Panc1 (cell line): Measurements from ENCODE around the gene PLA2G2D. TPM values are rescaled to one million over a fixed set of nuclear protein-coding genes. Genes with fewer than 3 reads are reported as not detected.

Source experiments
- ATAC-seq: fragments of 200-7000 bp; cut with Tn5 transposase; 2 replicates; pipeline ENCODE4 v1.9.1; 2020; ENCODE audit warnings: mild to moderate bottlenecking, moderate library complexity
- BruUV-seq: library from RNA; stranded (reverse); fragments of 400-500 nt; replicated peaks from 2 replicates; lab custom pipeline; 2021; lab: Mats Ljungman, UMichigan
- CTCF ChIA-PET: fragments of 300-600 bp; sonication (Branson Sonifier 250); formaldehyde crosslinking; loops from one replicate; lab custom pipeline; 2022; ENCODE audit warnings: antibody characterized with exemption; lab: Charles Lee
- POLR2A ChIA-PET: fragments of 300-600 bp; sonication (Branson Sonifier 250); formaldehyde crosslinking; loops from one replicate; lab custom pipeline; 2022; ENCODE audit warnings: antibody characterized with exemption; lab: Charles Lee
- DNase-seq: peaks from one replicate; pipeline ENCODE4 v3.0.0-alpha.2; 2010; ENCODE audit warnings: low read depth, low spot score
- H3K27ac ChIP-seq: 2 replicates; pipeline ENCODE4 v1.5.1; 2011; ENCODE audit warnings: mild to moderate bottlenecking, low read length, inconsistent platforms
- H3K27me3 ChIP-seq: fragments of 200-500 bp; sonication (Bioruptor generic); 2 replicates; pipeline ENCODE4 v1.6.0; 2014; ENCODE audit warnings: low read length, inconsistent platforms; ENCODE audit not compliant: control insufficient read depth, insufficient read depth
- H3K36me3 ChIP-seq: fragments of 200-500 bp; sonication (Bioruptor generic); 2 replicates; pipeline ENCODE4 v1.5.1; 2014; ENCODE audit warnings: inconsistent platforms, mild to moderate bottlenecking, low read length, moderate library complexity; ENCODE audit not compliant: control insufficient read depth, insufficient read depth
- H3K4me1 ChIP-seq: 2 replicates; pipeline ENCODE4 v1.5.1; 2011; ENCODE audit warnings: inconsistent platforms, mild to moderate bottlenecking, low read length, moderate library complexity; ENCODE audit not compliant: control insufficient read depth, insufficient read depth
- H3K4me3 ChIP-seq, 2 experiments: 2 replicates each; pipeline ENCODE4 v1.5.1; 2011 to 2012; ENCODE audit warnings: low read depth in 2 of 2, low read length in 2 of 2, mild to moderate bottlenecking in 2 of 2, inconsistent platforms in 1 of 2, moderate library complexity in 1 of 2
- H3K9me3 ChIP-seq: fragments of 200-500 bp; sonication (Bioruptor generic); 2 replicates; pipeline ENCODE4 v1.5.1; 2014; ENCODE audit warnings: low read depth, mild to moderate bottlenecking, inconsistent platforms, low read length, moderate library complexity; ENCODE audit not compliant: control insufficient read depth, insufficient read depth
- CTCF ChIP-seq: fragments of 450-650 bp; IDR thresholded peaks from 2 replicates; pipeline ENCODE4 v1.5.1; 2017; ENCODE audit warnings: mild to moderate bottlenecking
- POLR2AphosphoS5 ChIP-seq: IDR thresholded peaks from 2 replicates; pipeline ENCODE4 v1.6.1; 2012; ENCODE audit warnings: mild to moderate bottlenecking, low read depth, low read length, moderate library complexity
- REST ChIP-seq, 2 experiments: IDR thresholded peaks; 2 replicates each; pipeline ENCODE4 v1.6.1; 2011 to 2012; ENCODE audit warnings: low read depth in 2 of 2, control low read depth in 1 of 2, low read length in 1 of 2, mild to moderate bottlenecking in 1 of 2, moderate library complexity in 1 of 2; ENCODE audit not compliant: insufficient read depth in 1 of 2
- SIN3A ChIP-seq: IDR thresholded peaks from 2 replicates; pipeline ENCODE4 v1.6.1; 2012; ENCODE audit warnings: low read depth, mild to moderate bottlenecking, low read length, moderate library complexity, borderline replicate concordance; ENCODE audit not compliant: insufficient read depth
- TCF7L2 ChIP-seq: IDR thresholded peaks from 2 replicates; pipeline ENCODE4 v1.6.1; 2011; ENCODE audit warnings: mild to moderate bottlenecking, low read depth, low read length, inconsistent platforms
- in situ Hi-C: cut with HindIII; loops from 2 replicates; pipeline ENCODE4 v1.10.0; 2016; ENCODE audit warnings: low sequenced_read_pairs, low pct_unique_long_range_greater_than_20kb
- intact Hi-C: fragments of 100-400 bp; cut with micrococcal nuclease; formaldehyde crosslinking; loops from one replicate; pipeline ENCODE4 v1.10.0; 2022; ENCODE audit not compliant: unreplicated experiment
- total RNA-seq: library from RNA; stranded (reverse); gene quantifications from one replicate; pipeline ENCODE4 v1.2.1, GENCODE V29; 2021; ENCODE audit not compliant: unreplicated experiment

The PLA2G2D gene
- total RNA-seq, 1 experiment from 2014 or later = not detected

GRCh38 chr1:20150326-20150705, 31.0 kb upstream of the PLA2G2D start:
- no peaks in the 10 kb centered on the region for H3K36me3 ChIP-seq
- no peak overlapping the region for H3K27ac ChIP-seq
- H3K4me1 ChIP-seq = peaks cover 4% of the 10 kb centered on the region; the same call in 1 of the 2 replicates
- H3K27me3 ChIP-seq = no peaks in the 10 kb centered on the region
- no peaks in the 10 kb centered on the region for H3K9me3 ChIP-seq
- BruUV-seq = no TSS peak
- ATAC-seq (no peak), DNase-seq (no peak)
- ChIA-PET CTCF (interaction anchor here (0.7 kb wide), 1 partner anchor 233 kb away, joined by 3 read pairs; no protein-coding TSS in a partner anchor), POLR2A (no interaction called here)
- in situ Hi-C loops (no loop called here), intact Hi-C loops (loop anchor here (2.0 kb wide), 1 partner anchor 50 kb away; no protein-coding TSS in a partner anchor)
- TF ChIP-seq SIN3A (no peak), REST (IDR thresholded peaks at IDR 0.05; ENCODE audit: insufficient read depth in 1 of 2, low read depth in 2 of 2, low read length in 1 of 2) (no peak), TCF7L2 (no peak), CTCF (no peak), POLR2AphosphoS5 (no peak)
- H3K4me3 ChIP-seq = no peak overlapping the region

- Histone ChIP-seq H3K27ac (no peak overlapping the region), H3K4me1 (peaks cover 4% of the 10 kb centered on the region; the same call in 1 of the 2 replicates), H3K9me3 (no peaks in the 10 kb centered on the region), H3K36me3 (no peaks in the 10 kb centered on the region), H3K4me3 (no peak overlapping the region), H3K27me3 (no peaks in the 10 kb centered on the region)
- intact Hi-C loops (loop anchor here (2.0 kb wide), 1 partner anchor 49 kb away; no protein-coding TSS in a partner anchor), in situ Hi-C loops (no loop called here)
- no peak for ATAC-seq
- DNase-seq = no peak
- POLR2A ChIA-PET = no interaction called here
- TF ChIP-seq TCF7L2 (no peak), POLR2AphosphoS5 (no peak), SIN3A (no peak), CTCF (no peak), REST (IDR thresholded peaks at IDR 0.05; ENCODE audit: insufficient read depth in 1 of 2, low read depth in 2 of 2, low read length in 1 of 2) (no peak)
- no TSS peak for BruUV-seq
- CTCF ChIA-PET = no interaction called here
Measured at GRCh38 chr1:20149601-20150325, 30.4 kb upstream of the PLA2G2D start.
